ENCODE results near the gene DNAJB6. TPM values are rescaled to one million over a fixed set of nuclear protein-coding genes. Genes with fewer than 3 reads are reported as not detected.
"Not testable (repeated sequence)": the region's sequence is repeated elsewhere in the genome, so short reads cannot be mapped to it uniquely, and the experiment has no call there.

DNAJB6 gene
- total RNA-seq, 1 experiment from 2014 or later: 137 TPM

GRCh38 chr7:157318015-157318706 is 18.6 kb upstream of the DNAJB6 start:
- Mint-ChIP-seq H3K27me3 (ENCODE audit: unreplicated experiment) (no peaks in the 10 kb centered on the region), H3K9me3 (ENCODE audit: low read depth, unreplicated experiment) (no peaks in the 10 kb centered on the region), H3K4me3 (ENCODE audit: low read depth, unreplicated experiment) (no peak overlapping the region), H3K27ac (ENCODE audit: unreplicated experiment) (no peak overlapping the region), H3K4me1 (ENCODE audit: low read depth, unreplicated experiment) (no peaks in the 10 kb centered on the region), H3K36me3 (ENCODE audit: insufficient read depth, unreplicated experiment) (no peaks in the 10 kb centered on the region)
- CTCF ChIA-PET: no interaction called here
- no peak for TF ChIP-seq CTCF (IDR thresholded peaks at IDR 0.05; ENCODE audit: unreplicated experiment)
- BruUV-seq (replicated peaks): no TSS peak
- DNase-seq: no peak
- intact Hi-C loops (cut with micrococcal nuclease; ENCODE audit: unreplicated experiment): no loop called here

- Mint-ChIP-seq H3K4me3 (ENCODE audit: low read depth, unreplicated experiment) (no peak overlapping the region), H3K27ac (ENCODE audit: unreplicated experiment) (no peak overlapping the region), H3K4me1 (ENCODE audit: low read depth, unreplicated experiment) (no peaks in the 10 kb centered on the region), H3K27me3 (ENCODE audit: unreplicated experiment) (no peaks in the 10 kb centered on the region), H3K9me3 (ENCODE audit: low read depth, unreplicated experiment) (no peaks in the 10 kb centered on the region), H3K36me3 (ENCODE audit: insufficient read depth, unreplicated experiment) (no peaks in the 10 kb centered on the region)
- CTCF ChIA-PET: no interaction called here
- intact Hi-C loops (cut with micrococcal nuclease; ENCODE audit: unreplicated experiment): no loop called here
- DNase-seq: no peak
- no peak for TF ChIP-seq CTCF (IDR thresholded peaks at IDR 0.05; ENCODE audit: unreplicated experiment)
- BruUV-seq (replicated peaks): no TSS peak
Observed at GRCh38 chr7:157320608-157320980, 16.2 kb upstream of the DNAJB6 start.

- Mint-ChIP-seq H3K27me3 (ENCODE audit: unreplicated experiment) (no peaks in the 10 kb centered on the region), H3K36me3 (ENCODE audit: insufficient read depth, unreplicated experiment) (no peaks in the 10 kb centered on the region), H3K4me1 (ENCODE audit: low read depth, unreplicated experiment) (no peaks in the 10 kb centered on the region), H3K4me3 (ENCODE audit: low read depth, unreplicated experiment) (no peak overlapping the region), H3K9me3 (ENCODE audit: low read depth, unreplicated experiment) (no peaks in the 10 kb centered on the region), H3K27ac (ENCODE audit: unreplicated experiment) (no peak overlapping the region)
- DNase-seq: no peak
- BruUV-seq (replicated peaks): no TSS peak
- CTCF ChIA-PET: no interaction called here
- intact Hi-C loops (cut with micrococcal nuclease; ENCODE audit: unreplicated experiment): no loop called here
- TF ChIP-seq CTCF (IDR thresholded peaks at IDR 0.05; ENCODE audit: unreplicated experiment): no peak
Observed at GRCh38 chr7:157323401-157323800, 13.4 kb upstream of the DNAJB6 start.

GRCh38 chr7:157329447-157329846 is 7.4 kb upstream of the DNAJB6 start:
- Mint-ChIP-seq H3K36me3 (ENCODE audit: insufficient read depth, unreplicated experiment) (no peaks in the 10 kb centered on the region), H3K4me1 (ENCODE audit: low read depth, unreplicated experiment) (no peaks in the 10 kb centered on the region), H3K9me3 (ENCODE audit: low read depth, unreplicated experiment) (no peaks in the 10 kb centered on the region), H3K27ac (ENCODE audit: unreplicated experiment) (no peak overlapping the region), H3K4me3 (ENCODE audit: low read depth, unreplicated experiment) (no peak overlapping the region), H3K27me3 (ENCODE audit: unreplicated experiment) (no peaks in the 10 kb centered on the region)
- intact Hi-C loops (cut with micrococcal nuclease; ENCODE audit: unreplicated experiment): no loop called here
- TF ChIP-seq CTCF (IDR thresholded peaks at IDR 0.05; ENCODE audit: unreplicated experiment): no peak
- DNase-seq: no peak
- BruUV-seq (replicated peaks): no TSS peak
- CTCF ChIA-PET: no interaction called here

GRCh38 chr7:157330567-157330966 is 6.2 kb upstream of the DNAJB6 start:
- BruUV-seq (replicated peaks); H3K36me3 Mint-ChIP-seq (ENCODE audit: insufficient read depth, unreplicated experiment); H3K27me3 Mint-ChIP-seq (ENCODE audit: unreplicated experiment); H3K4me3 Mint-ChIP-seq (ENCODE audit: low read depth, unreplicated experiment); DNase-seq; H3K9me3 Mint-ChIP-seq (ENCODE audit: low read depth, unreplicated experiment); H3K27ac Mint-ChIP-seq (ENCODE audit: unreplicated experiment); H3K4me1 Mint-ChIP-seq (ENCODE audit: low read depth, unreplicated experiment); intact Hi-C loops (cut with micrococcal nuclease; ENCODE audit: unreplicated experiment); CTCF ChIA-PET: not testable (repeated sequence)

- H3K4me3 Mint-ChIP-seq (ENCODE audit: low read depth, unreplicated experiment); H3K9me3 Mint-ChIP-seq (ENCODE audit: low read depth, unreplicated experiment); CTCF ChIA-PET; intact Hi-C loops (cut with micrococcal nuclease; ENCODE audit: unreplicated experiment); DNase-seq; BruUV-seq (replicated peaks); H3K27ac Mint-ChIP-seq (ENCODE audit: unreplicated experiment); H3K27me3 Mint-ChIP-seq (ENCODE audit: unreplicated experiment); H3K36me3 Mint-ChIP-seq (ENCODE audit: insufficient read depth, unreplicated experiment); H3K4me1 Mint-ChIP-seq (ENCODE audit: low read depth, unreplicated experiment): not testable (repeated sequence)
Observed at GRCh38 chr7:157331049-157331448, 5.8 kb upstream of the DNAJB6 start.

All from Calu3 (cell line).